ENCODE data around the gene ZNF574. TPM values are rescaled to one million over a fixed set of nuclear protein-coding genes. Genes with fewer than 3 reads are reported as not detected.

ZNF574 gene
- total and polyA plus RNA-seq, 2 of the 8 experiments (the other 6 are each of a cell fraction or from before 2014, with no cell fraction given) = 27.0 to 38.8 TPM

DNA sequence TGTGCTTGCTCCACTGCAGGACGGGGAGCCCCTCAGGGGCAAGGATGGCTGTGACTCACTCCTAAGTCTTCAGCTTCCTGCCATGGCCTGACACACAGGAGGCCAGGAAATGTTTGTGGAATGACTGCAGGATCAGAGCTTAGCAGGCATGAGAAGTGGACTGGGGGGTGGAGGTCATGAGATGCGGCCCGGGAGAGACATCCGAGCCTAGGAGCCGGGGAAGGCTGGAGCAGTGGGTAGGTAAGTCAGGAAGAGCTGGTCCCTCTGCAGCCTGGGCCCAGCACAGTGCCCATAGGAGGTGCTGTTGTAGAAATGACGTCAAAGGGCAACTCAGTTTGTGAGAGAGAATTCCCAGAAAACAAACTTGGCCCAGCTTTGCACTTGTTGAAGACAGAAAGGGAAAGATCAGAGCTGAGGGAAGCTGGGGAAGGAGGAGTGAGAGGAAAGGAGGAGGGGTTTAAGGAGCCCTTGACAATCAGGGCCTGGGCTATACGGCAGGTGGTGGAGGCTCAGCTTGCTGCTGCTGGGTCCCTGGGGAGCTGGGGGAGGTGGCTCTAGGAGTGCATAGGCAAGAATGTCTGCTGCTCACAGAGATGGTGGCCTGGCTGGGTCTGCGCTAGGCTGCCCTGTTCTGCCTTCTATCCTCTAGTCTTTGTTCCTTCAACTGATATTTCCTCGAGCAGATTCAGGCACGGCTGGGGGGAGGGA lies 37.8 kb downstream of the ZNF574 start (continued):
- TF ChIP-seq, protein P1, sequence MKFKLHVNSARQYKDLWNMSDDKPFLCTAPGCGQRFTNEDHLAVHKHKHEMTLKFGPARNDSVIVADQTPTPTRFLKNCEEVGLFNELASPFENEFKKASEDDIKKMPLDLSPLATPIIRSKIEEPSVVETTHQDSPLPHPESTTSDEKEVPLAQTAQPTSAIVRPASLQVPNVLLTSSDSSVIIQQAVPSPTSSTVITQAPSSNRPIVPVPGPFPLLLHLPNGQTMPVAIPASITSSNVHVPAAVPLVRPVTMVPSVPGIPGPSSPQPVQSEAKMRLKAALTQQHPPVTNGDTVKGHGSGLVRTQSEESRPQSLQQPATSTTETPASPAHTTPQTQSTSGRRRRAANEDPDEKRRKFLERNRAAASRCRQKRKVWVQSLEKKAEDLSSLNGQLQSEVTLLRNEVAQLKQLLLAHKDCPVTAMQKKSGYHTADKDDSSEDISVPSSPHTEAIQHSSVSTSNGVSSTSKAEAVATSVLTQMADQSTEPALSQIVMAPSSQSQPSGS (IDR thresholded peaks at IDR 0.05; ENCODE audit: low read length) = peak; percentile 69; the same call in 1 of the 2 replicates
- TF ChIP-seq BCL11A (IDR thresholded peaks at IDR 0.05; ENCODE audit: low read depth in 2 of 2, low read length in 2 of 2) = no peak
